Measurements from ENCODE around the gene MUC5AC. TPM values are rescaled to one million over a fixed set of nuclear protein-coding genes. Genes with fewer than 3 reads are reported as not detected.

Gene MUC5AC
- total and polyA plus RNA-seq, 5 experiments from 2014 or later: not detected

DNA sequence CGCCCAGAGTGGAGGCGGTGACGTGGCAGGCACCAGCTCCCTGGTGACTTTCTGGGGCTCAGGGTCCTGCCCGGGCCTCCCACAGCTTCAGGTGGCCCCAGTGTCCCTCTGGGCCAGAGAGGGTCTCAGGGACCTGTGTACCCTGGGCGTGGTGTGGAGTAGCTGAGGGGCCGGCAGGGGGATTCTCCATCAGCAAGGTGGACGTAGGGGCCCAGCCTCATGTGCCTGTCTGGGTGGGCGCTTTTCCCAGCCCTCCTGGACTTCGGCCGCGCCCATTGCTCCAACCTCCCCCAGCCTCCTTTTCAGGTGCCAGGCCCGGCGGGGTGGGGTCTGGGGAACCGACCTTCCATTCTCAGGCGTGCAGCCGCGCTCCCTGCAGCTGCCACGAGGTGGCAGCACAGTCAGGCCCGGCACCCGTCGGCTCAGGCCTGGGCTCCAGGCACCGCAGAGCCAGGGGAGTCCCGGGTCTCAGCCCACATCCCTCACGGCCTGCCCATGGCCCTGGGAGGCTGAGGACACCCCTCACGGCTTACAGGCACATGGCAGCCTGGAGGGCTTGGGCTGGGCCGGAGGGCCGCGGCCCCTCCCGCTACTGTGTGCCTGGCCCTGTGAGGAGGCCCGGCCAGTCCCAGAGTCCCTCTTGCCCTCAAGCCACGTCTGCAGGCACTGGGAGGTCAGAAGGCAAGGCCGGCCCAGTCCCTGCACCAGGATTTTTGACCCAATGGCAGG lies 45.2 kb downstream of the MUC5AC start:
- Mint-ChIP-seq H3K36me3 (no peaks in the 10 kb centered on the region), H3K27me3 (peaks cover 0 to 5% (median 0%) of the 10 kb centered on the region in 5 donors), H3K4me1 (no peaks in the 10 kb centered on the region), H3K9me3 (no peaks in the 10 kb centered on the region), H3K27ac (no peak overlapping the region), H3K4me3 (no peak overlapping the region)
- POLR2A ChIA-PET: no interaction called here
- DNase-seq (peak; percentile 33 to 76 (median 62)), ATAC-seq (peak; percentile 83 to 95)

DNA sequence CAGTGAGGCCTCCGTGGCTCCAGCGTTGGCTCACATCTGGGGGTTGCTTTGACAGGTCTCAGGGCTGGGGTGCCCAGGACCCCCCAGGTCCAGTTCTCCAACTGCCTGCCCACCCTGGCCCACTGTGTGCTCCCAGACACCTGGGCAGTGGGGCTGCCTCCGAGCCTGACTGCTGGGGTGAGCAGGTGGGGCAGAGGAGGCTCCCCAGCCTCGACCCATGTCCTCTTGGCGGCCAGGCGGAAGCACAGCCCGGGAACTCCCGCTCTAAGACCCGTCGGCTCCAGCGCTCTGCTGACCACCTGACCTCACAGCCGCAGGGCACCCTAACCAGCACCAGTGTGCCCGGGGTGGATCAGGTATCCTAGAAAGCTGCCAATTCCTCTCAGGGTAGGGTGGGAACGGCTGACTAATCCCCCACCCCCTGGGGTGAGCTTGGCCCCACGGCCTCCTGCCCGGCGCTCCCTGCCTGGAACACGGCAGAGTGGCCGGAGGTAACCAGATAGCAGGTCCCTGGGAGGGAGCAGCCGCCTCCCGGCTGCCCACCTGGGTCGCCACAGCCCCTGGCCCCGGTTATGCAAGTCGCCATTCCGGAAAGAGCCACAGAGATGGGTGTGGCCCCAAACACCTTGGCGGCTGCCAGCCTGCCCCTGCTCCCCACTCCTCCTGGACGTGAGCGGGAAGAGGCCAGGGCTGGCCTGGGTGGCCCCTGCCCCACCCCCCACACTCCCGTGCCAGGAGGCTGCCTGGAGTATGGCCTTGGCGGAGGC lies 45.9 kb downstream of the MUC5AC start:
- Mint-ChIP-seq H3K4me1 (no peaks in the 10 kb centered on the region), H3K9me3 (peaks cover 0 to under 1% (median 0%) of the 10 kb centered on the region in 9 donors), H3K27ac (no peak overlapping the region), H3K27me3 (peaks cover 0 to 5% (median 0%) of the 10 kb centered on the region in 5 donors), H3K36me3 (no peaks in the 10 kb centered on the region), H3K4me3 (no peak overlapping the region)
- POLR2A ChIA-PET: no interaction called here
- DNase-seq (peak in 2 of 10 donors; percentile 3 to 59), ATAC-seq (no peak)

DNA sequence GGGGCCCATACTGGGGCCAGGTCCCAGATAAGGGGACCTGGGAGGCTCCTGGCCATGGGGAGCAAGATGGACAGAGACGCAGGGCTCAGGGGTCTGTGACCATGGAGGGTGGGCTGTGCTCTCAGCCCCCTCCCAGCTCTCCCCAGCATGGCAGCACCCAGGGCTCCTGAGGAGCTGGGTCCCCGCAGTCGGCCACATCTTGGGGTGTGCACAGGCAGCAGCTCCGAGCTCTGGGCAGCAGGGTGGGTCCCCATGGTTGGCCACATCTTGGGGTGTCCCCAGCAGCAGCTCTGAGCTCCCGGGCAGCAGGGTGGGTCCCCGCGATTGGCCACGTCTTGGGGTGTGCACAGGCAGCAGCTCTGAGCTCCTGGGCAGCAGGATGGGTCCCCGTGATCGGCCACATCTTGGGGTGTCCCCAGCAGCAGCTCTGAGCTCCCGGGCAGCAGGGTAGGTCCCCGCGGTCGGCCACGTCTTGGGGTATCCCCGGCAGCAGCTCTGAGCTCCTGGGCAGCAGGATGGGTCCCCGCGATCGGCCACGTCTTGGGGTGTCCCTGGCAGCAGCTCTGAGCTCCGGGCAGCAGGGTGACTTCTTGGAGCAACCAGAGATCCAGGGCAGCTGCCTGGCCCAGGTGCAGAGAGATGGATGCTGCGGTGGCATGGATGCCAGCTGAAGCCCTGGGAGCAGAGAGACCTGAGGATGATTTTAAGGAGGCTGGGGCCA lies 46.8 kb downstream of the MUC5AC start:
- POLR2A ChIA-PET: no interaction called here
- H3K27ac Mint-ChIP-seq: no peak overlapping the region
- H3K27me3 Mint-ChIP-seq: peaks cover 0 to 10% (median 0%) of the 10 kb centered on the region in 5 donors
- no peaks in the 10 kb centered on the region for H3K36me3 Mint-ChIP-seq
- no peaks in the 10 kb centered on the region for H3K4me1 Mint-ChIP-seq
- H3K4me3 Mint-ChIP-seq: no peak overlapping the region
- H3K9me3 Mint-ChIP-seq: peaks cover 0 to 3% (median 0%) of the 10 kb centered on the region in 9 donors
- ATAC-seq (no peak), DNase-seq (peak in 2 of 10 donors; percentile 1 to 50)

DNA sequence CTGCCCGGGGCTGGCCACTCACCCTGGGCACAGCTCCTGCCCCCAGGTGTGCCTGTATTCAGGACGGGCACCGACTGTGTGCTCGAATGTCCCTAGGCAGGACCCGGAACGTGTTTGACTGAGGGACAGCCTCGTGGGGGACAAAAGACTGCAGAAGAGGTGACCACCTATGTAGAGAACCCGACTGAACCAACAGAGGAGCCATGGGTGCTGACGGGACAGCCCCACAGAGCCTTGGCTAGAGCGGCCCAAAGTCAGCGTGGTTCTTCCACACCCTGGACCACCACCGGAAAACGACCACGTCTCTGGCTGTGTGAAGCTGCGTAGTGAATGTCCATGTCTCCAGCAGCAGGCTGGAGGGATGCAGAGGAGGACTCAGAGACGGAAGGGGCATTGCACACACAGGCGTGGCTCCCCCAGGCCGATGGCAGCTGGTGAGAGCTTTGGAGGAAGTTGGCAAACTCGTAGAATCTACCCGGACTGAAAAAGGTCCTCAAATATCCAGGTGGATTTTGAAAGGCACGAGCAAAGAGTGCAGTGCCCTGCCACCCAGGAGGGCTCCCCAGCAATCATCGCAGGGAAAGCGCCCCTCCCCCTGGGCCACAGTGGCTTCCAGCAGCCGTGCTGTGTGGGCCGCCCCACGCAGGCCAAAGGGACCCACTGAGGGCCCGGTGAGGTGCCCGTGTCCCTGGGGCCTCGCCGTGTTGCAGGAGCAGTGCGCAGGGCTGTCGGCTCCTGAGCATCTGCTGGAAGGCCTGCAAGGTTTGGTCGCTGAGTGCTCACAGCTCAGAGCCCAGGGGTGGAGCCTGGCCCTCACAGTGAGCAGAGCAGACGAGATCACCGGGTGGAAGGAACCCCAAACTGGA lies 47.6 kb downstream of the MUC5AC start:
- H3K4me3 Mint-ChIP-seq: no peak overlapping the region
- peak in 2 of 10 donors; percentile 2 to 50 for DNase-seq
- H3K9me3 Mint-ChIP-seq: peaks cover 0 to 7% (median 6%) of the 10 kb centered on the region in 9 donors
- no peak for ATAC-seq
- POLR2A ChIA-PET: no interaction called here
- no peaks in the 10 kb centered on the region for H3K4me1 Mint-ChIP-seq
- peaks cover 0 to 8% (median 2%) of the 10 kb centered on the region in 5 donors for H3K27me3 Mint-ChIP-seq
- H3K27ac Mint-ChIP-seq: peak overlapping the region in 1 of 10 donors; percentile 59
- peaks cover 0 to 5% (median 0%) of the 10 kb centered on the region in 3 donors for H3K36me3 Mint-ChIP-seq

DNA sequence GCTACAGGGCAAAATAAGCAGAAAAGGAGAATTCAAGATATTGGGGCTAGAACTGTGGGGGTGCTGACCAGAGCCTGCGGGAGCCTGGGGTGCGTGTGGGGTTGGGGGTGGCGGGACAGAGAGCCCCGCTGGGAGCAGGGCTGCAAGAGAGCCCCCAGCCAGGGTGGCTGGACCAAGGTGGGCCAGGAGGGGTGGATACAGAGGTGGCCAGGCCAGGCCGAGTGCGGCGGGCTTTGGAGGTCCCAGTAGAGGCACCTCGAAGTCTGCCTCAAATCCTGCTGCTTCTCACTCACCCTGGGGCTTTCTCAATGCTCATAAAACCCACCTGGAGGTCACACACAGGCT lies 48.2 kb downstream of the MUC5AC start:
- ATAC-seq (no peak), DNase-seq (peak in 1 of 10 donors; percentile 23)
- POLR2A ChIA-PET: no interaction called here
- peaks cover 0 to 8% (median 0%) of the 10 kb centered on the region in 3 donors for H3K36me3 Mint-ChIP-seq
- H3K4me3 Mint-ChIP-seq: no peak overlapping the region
- H3K9me3 Mint-ChIP-seq: peaks cover under 1 to 13% (median 10%) of the 10 kb centered on the region in 9 donors
- no peaks in the 10 kb centered on the region for H3K4me1 Mint-ChIP-seq
- peaks cover 0 to 8% (median 4%) of the 10 kb centered on the region in 5 donors for H3K27me3 Mint-ChIP-seq
- H3K27ac Mint-ChIP-seq: no peak overlapping the region

DNA sequence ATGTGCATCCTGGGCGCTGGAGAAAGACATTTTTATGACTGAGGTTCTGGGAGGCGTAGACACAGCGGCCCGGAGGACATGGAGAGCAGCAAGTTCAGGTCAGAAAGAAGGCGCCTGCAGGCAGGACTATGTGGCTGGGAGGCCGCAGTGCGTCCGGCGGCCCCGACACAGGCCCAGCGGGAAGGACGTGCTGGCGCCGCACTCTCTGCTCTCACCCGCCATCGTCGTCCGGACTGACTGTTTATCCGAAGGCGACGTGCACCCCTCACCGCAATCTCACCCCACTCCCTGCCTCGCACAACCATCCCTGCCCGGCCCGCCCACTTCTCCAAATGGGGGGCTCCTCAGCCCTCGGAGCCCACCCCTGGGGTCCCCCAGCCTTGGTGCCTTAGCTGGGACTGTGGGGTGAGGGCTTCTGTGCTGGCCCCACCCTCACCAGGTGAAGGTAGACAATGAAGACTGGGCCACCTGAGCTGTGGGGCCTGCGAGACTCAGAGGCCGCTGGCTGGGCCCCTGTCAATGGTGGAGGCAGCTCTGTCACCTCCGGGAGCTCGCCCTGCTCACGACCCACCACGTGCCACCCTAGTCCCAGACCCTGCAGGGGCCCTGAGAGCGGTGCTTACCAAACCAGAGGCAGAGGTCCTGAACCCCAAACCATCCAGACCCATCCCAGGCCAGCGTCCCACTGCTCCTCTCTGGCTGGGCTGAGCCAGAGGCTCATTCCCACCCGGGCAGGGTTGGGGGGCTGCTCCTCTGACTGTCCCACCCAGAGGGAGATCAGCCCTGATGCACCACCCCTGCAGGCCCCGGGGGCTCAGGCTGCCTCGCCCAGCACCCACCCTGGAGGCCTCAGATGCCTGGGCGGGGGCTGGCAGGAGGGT lies 48.9 kb downstream of the MUC5AC start:
- H3K36me3 Mint-ChIP-seq: peaks cover 0 to 15% (median 3%) of the 10 kb centered on the region in 3 donors
- POLR2A ChIA-PET: no interaction called here
- ATAC-seq (no peak), DNase-seq (peak in 2 of 10 donors; percentile 0 to 54)
- no peak overlapping the region for H3K27ac Mint-ChIP-seq
- H3K27me3 Mint-ChIP-seq: peaks cover 0 to 13% (median 6%) of the 10 kb centered on the region in 5 donors
- H3K4me3 Mint-ChIP-seq: no peak overlapping the region
- H3K4me1 Mint-ChIP-seq: no peaks in the 10 kb centered on the region
- H3K9me3 Mint-ChIP-seq: peaks cover 7 to 20% (median 17%) of the 10 kb centered on the region in 9 donors

DNA sequence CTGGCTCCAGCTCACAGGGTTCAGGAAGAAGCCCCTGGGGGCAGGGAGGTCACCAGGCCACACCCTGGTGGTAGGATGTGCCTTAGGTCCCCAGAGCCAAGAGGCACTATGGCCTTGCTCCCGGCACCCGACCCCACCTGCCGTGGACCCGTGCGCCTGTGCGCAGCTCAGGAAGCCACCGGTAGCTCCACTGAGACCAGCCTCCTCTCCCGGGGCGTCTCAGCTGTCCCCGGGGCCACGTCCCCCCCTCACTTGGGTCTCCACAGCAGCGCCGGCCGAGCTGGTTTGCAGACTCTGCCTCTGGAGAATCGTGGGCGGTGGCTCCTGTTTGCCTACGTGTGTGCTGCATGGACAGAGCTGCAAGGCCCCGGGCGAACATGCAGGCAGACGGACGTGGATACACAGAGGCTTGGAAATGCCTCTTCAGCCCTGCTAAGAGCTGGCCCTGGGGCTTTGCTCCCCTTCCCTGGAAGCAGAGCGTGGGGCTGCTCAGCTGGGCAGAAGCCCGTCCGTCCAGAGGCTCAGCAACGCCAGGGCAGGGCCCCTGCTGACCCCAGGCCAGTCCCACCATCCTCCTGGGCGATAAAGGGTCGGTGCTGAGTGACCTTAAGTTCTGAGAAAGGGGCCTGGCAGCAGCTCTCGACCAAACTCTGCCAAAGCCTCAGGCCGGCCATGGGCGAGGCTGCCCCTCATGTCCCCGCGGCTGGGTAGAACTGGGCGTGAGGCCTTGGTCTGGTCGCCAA lies 49.8 kb downstream of the MUC5AC start:
- peaks cover 0 to 25% (median 7%) of the 10 kb centered on the region in 3 donors for H3K36me3 Mint-ChIP-seq
- no peaks in the 10 kb centered on the region for H3K4me1 Mint-ChIP-seq
- POLR2A ChIA-PET: no interaction called here
- DNase-seq: peak in 2 of 10 donors; percentile 5 to 44
- H3K27ac Mint-ChIP-seq: no peak overlapping the region
- peaks cover 11 to 29% (median 25%) of the 10 kb centered on the region in 9 donors for H3K9me3 Mint-ChIP-seq
- peaks cover 0 to 14% (median 8%) of the 10 kb centered on the region in 5 donors for H3K27me3 Mint-ChIP-seq
- no peak for ATAC-seq
- no peak overlapping the region for H3K4me3 Mint-ChIP-seq

DNA sequence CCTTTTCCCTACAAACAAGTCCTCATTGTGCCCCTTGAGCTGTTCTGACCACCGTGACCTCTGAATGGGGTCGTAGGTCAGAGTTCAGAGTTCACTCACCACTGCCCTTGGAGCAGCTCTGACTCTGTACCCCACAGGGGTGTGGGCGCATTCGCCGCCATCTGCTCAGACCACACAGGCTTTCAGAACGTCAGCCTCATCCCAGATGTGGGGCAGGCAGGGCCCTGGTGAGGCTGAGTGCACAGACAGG lies 50.3 kb downstream of the MUC5AC start:
- Mint-ChIP-seq H3K36me3 (peaks cover 0 to 26% (median 7%) of the 10 kb centered on the region in 3 donors), H3K27me3 (peaks cover 0 to 14% (median 8%) of the 10 kb centered on the region in 5 donors), H3K4me1 (no peaks in the 10 kb centered on the region), H3K4me3 (no peak overlapping the region), H3K9me3 (peaks cover 13 to 34% (median 28%) of the 10 kb centered on the region in 9 donors), H3K27ac (no peak overlapping the region)
- DNase-seq (peak in 2 of 10 donors; percentile 3 to 31), ATAC-seq (no peak)
- POLR2A ChIA-PET: no interaction called here

DNA sequence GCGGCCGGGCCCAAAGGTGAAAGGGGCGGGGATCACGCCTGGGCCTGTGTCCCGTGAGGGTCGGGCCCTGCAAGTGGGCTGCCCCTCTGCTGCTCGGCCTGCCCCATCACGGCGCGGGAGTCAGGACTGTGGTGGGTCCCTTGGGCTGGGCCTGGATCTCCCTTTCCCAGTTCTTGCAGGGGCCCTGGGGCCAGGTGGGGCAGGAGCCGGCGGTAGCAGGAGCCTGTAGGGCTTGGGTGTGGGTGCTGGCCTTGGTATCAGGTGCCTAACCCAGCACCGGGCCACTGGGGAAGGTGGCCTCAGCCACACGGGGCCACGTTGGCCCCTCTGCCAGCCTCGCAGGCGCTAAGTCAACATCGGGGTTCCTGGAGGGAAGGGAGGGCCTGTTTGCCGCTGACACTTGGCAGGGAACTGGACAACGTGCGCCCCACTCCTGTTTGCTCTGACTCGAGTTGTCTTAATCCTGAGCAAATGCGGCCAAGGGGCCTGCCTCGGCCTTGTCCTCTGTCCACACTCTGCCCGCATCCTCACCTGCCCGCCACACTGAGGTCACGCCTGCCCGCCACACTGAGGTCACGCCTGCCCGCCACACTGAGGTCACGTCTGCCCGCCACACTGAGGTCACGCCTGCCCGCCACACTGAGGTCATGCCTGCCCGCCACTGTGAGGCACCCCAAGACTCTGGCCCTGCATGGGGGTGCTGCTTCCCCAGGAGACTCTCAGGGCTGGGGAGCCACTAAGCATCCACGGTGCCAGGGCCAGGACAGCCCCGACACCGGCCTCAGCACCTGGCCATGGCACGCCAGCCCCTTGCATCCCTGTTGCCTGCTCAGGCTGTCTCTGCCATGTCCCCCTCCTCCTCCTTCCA lies 50.9 kb downstream of the MUC5AC start:
- Mint-ChIP-seq H3K4me1 (no peaks in the 10 kb centered on the region), H3K36me3 (peaks cover 0 to 31% (median 7%) of the 10 kb centered on the region in 3 donors), H3K4me3 (no peak overlapping the region), H3K27ac (no peak overlapping the region), H3K27me3 (peaks cover 0 to 14% (median 8%) of the 10 kb centered on the region in 5 donors), H3K9me3 (peaks cover 17 to 40% (median 34%) of the 10 kb centered on the region in 9 donors)
- ATAC-seq: no peak
- POLR2A ChIA-PET: no interaction called here
- DNase-seq: peak in 2 of 10 donors; percentile 2 to 46

DNA sequence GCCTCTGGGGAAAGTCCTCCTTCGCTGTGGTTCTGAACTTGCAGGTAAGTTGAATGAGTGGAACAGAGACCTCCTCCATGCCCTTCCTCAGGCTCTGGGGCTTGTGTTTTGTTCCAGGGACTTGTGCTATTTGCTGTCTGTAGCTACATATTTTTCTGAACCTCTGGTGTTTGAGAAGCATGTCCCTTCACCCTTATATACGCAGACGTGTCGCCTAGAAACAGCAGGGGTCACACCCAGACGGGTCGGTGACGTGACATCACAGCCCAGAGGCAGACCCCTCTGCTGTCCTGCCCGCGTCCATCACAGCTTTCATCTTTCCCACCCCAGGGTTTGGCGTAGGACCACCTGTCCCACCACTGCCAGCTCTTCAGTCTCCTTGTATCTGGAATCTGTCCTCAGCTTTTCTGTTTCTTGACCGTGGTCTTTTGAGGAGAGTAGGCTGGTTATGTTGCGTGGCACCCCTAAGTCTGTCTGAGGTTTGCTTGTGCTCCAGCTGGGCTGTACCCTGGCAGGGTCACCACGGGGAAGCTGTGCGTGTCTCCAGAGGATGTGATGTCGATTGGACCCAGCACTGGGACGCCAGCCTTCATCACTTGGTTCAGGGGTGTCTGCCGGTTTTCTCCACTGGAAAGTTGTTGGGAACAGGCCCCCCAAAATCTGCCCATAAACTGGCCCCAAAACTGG lies 51.8 kb downstream of the MUC5AC start:
- Mint-ChIP-seq H3K27me3 (peaks cover 0 to 17% (median 8%) of the 10 kb centered on the region in 5 donors), H3K27ac (no peak overlapping the region), H3K4me1 (no peaks in the 10 kb centered on the region), H3K36me3 (peaks cover 0 to 31% (median 7%) of the 10 kb centered on the region in 3 donors), H3K4me3 (no peak overlapping the region), H3K9me3 (peaks cover 22 to 47% (median 41%) of the 10 kb centered on the region in 9 donors)
- POLR2A ChIA-PET: no interaction called here
- DNase-seq (no peak), ATAC-seq (no peak)

All from naive thymus-derived CD8-positive, alpha-beta T cell (primary cell).